ENCODE measurements around the gene GPR89A.
"Not testable (repeated sequence)": the region's sequence is repeated elsewhere in the genome, so short reads cannot be mapped to it uniquely, and the experiment has no call there.

GPR89A gene

GRCh38 chr1:145714524-145715111 is 106.8 kb downstream of the GPR89A start:
- no peak overlapping the region for H3K4me3 ChIP-seq (ENCODE audit: low read depth, low read length)
- no peak for DNase-seq (ENCODE audit: low read depth)
- TF ChIP-seq CTCF (conservative IDR thresholded peaks at IDR 0.05; ENCODE audit: low read depth, low read length), result no peak

- no peak for DNase-seq (ENCODE audit: low read depth)
- H3K4me3 ChIP-seq (ENCODE audit: low read depth, low read length), result no peak overlapping the region
- no peak for TF ChIP-seq CTCF (conservative IDR thresholded peaks at IDR 0.05; ENCODE audit: low read depth, low read length)
Measured at GRCh38 chr1:145716641-145717345, 109.0 kb downstream of the GPR89A start.

- H3K4me3 ChIP-seq (ENCODE audit: low read depth, low read length), result no peak overlapping the region
- no peak for DNase-seq (ENCODE audit: low read depth)
- TF ChIP-seq CTCF (conservative IDR thresholded peaks at IDR 0.05; ENCODE audit: low read depth, low read length), result no peak
Measured at GRCh38 chr1:145717833-145718232, 110.0 kb downstream of the GPR89A start.

GRCh38 chr1:145718465-145718864 is 110.7 kb downstream of the GPR89A start:
- not testable (repeated sequence) for DNase-seq (ENCODE audit: low read depth); H3K4me3 ChIP-seq (ENCODE audit: low read depth, low read length)

GRCh38 chr1:145719230-145720079 is 111.7 kb downstream of the GPR89A start, which contains the start of gene CD160:
Gene CD160, plus strand, starts transcription at chr1:145719499. Its CDS starts 8,829 bp downstream, at chr1:145728328.
- H3K4me3 ChIP-seq (ENCODE audit: low read depth, low read length), result no peak within 1 kb of the TSS
- DNase-seq (ENCODE audit: low read depth), result no peak
- TF ChIP-seq CTCF (conservative IDR thresholded peaks at IDR 0.05; ENCODE audit: low read depth, low read length), result no peak
